ENCODE results near the gene NFIX. TPM values are rescaled to one million over a fixed set of nuclear protein-coding genes. Genes with fewer than 3 reads are reported as not detected.

NFIX gene
- total and polyA plus RNA-seq, 2 of the 13 experiments (the other 11 are each of a cell fraction or from before 2014, with no cell fraction given) = 3.4 to 5.4 TPM

DNA sequence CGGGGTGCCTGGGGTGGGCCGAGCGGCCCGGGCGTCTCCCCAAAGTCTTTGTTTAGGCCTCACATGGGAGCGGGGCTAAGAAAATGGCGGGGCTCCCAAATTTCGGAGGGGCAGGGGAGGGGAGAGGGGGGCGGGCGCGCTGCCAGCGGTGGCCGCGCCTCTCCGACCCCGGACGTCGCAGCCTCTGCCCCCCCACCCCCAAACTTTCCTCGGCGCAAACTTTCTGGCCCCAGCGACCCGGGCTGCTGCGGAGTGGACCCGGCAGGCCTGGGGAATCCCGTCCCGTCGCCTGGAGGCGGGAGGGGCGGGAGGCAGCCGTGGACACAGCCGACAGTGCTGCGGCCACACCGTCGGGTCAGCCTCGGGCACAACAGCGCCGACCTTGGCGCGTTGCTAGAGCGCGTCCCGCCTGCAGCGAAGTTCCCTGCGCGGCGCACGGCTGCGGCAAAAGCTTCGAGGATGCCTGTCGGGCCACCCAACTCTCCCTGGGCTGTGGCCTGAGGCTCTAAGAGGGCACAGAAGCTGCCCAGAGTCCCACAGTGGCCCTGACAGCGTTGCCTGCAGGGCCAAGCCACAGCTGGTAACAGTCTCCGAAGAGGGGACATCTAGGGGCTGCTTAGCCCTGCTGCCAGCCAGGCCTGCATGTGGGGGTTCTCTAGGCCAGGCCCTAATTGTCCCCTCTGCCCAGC, 1.3 kb downstream of the NFIX start (continued):
- no peak for TF ChIP-seq BRCA1 (CRISPR knock-in tag; IDR thresholded peaks at IDR 0.05)
- peak; percentile 74 for TF ChIP-seq HNRNPLL (IDR thresholded peaks at IDR 0.05; ENCODE audit: low read depth, low read length, poor library complexity, severe bottlenecking)
- TF ChIP-seq SOX6 (IDR thresholded peaks at IDR 0.05) = no peak
- no peak for TF ChIP-seq SOX6 (CRISPR knock-in tag; IDR thresholded peaks at IDR 0.05)
- no peak for TF ChIP-seq YY1 (IDR thresholded peaks at IDR 0.05; ENCODE audit: insufficient read depth, insufficient replicate concordance, low read depth, low read length)
- no peak; the same call in 1 of the 2 replicates for TF ChIP-seq ZFP90 (CRISPR knock-in tag; IDR thresholded peaks at IDR 0.05; ENCODE audit: borderline replicate concordance)
- TF ChIP-seq PREB (CRISPR knock-in tag; IDR thresholded peaks at IDR 0.05) = no peak
- TF ChIP-seq PPARG (CRISPR knock-in tag; conservative IDR thresholded peaks at IDR 0.05) = no peak
- TF ChIP-seq, protein P1, sequence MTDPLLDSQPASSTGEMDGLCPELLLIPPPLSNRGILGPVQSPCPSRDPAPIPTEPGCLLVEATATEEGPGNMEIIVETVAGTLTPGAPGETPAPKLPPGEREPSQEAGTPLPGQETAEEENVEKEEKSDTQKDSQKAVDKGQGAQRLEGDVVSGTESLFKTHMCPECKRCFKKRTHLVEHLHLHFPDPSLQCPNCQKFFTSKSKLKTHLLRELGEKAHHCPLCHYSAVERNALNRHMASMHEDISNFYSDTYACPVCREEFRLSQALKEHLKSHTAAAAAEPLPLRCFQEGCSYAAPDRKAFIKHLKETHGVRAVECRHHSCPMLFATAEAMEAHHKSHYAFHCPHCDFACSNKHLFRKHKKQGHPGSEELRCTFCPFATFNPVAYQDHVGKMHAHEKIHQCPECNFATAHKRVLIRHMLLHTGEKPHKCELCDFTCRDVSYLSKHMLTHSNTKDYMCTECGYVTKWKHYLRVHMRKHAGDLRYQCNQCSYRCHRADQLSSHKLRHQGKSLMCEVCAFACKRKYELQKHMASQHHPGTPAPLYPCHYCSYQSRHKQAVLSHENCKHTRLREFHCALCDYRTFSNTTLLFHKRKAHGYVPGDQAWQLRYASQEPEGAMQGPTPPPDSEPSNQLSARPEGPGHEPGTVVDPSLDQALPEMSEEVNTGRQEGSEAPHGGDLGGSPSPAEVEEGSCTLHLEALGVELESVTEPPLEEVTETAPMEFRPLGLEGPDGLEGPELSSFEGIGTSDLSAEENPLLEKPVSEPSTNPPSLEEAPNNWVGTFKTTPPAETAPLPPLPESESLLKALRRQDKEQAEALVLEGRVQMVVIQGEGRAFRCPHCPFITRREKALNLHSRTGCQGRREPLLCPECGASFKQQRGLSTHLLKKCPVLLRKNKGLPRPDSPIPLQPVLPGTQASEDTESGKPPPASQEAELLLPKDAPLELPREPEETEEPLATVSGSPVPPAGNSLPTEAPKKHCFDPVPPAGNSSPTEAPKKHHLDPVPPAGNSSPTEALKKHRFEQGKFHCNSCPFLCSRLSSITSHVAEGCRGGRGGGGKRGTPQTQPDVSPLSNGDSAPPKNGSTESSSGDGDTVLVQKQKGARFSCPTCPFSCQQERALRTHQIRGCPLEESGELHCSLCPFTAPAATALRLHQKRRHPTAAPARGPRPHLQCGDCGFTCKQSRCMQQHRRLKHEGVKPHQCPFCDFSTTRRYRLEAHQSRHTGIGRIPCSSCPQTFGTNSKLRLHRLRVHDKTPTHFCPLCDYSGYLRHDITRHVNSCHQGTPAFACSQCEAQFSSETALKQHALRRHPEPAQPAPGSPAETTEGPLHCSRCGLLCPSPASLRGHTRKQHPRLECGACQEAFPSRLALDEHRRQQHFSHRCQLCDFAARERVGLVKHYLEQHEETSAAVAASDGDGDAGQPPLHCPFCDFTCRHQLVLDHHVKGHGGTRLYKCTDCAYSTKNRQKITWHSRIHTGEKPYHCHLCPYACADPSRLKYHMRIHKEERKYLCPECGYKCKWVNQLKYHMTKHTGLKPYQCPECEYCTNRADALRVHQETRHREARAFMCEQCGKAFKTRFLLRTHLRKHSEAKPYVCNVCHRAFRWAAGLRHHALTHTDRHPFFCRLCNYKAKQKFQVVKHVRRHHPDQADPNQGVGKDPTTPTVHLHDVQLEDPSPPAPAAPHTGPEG (CRISPR knock-in tag; IDR thresholded peaks at IDR 0.05) = no peak
- TF ChIP-seq, protein P2, sequence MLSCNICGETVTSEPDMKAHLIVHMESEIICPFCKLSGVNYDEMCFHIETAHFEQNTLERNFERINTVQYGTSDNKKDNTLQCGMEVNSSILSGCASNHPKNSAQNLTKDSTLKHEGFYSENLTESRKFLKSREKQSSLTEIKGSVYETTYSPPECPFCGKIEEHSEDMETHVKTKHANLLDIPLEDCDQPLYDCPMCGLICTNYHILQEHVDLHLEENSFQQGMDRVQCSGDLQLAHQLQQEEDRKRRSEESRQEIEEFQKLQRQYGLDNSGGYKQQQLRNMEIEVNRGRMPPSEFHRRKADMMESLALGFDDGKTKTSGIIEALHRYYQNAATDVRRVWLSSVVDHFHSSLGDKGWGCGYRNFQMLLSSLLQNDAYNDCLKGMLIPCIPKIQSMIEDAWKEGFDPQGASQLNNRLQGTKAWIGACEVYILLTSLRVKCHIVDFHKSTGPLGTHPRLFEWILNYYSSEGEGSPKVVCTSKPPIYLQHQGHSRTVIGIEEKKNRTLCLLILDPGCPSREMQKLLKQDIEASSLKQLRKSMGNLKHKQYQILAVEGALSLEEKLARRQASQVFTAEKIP (CRISPR knock-in tag; IDR thresholded peaks at IDR 0.05; ENCODE audit: borderline replicate concordance) = no peak
- TF ChIP-seq PLRG1 (conservative IDR thresholded peaks at IDR 0.05) = no peak
- no peak for TF ChIP-seq MED13 (CRISPR knock-in tag; IDR thresholded peaks at IDR 0.05)
- TF ChIP-seq ZEB1 (IDR thresholded peaks at IDR 0.05; ENCODE audit: insufficient replicate concordance, low read depth) = no peak
- no peak for TF ChIP-seq ZNF790 (CRISPR knock-in tag; IDR thresholded peaks at IDR 0.05; ENCODE audit: borderline replicate concordance)
- no peak for TF ChIP-seq HNF4A (CRISPR knock-in tag; IDR thresholded peaks at IDR 0.05)
- no peak for TF ChIP-seq TSC22D2 (CRISPR knock-in tag; IDR thresholded peaks at IDR 0.05; ENCODE audit: borderline replicate concordance)
- TF ChIP-seq, protein P3, sequence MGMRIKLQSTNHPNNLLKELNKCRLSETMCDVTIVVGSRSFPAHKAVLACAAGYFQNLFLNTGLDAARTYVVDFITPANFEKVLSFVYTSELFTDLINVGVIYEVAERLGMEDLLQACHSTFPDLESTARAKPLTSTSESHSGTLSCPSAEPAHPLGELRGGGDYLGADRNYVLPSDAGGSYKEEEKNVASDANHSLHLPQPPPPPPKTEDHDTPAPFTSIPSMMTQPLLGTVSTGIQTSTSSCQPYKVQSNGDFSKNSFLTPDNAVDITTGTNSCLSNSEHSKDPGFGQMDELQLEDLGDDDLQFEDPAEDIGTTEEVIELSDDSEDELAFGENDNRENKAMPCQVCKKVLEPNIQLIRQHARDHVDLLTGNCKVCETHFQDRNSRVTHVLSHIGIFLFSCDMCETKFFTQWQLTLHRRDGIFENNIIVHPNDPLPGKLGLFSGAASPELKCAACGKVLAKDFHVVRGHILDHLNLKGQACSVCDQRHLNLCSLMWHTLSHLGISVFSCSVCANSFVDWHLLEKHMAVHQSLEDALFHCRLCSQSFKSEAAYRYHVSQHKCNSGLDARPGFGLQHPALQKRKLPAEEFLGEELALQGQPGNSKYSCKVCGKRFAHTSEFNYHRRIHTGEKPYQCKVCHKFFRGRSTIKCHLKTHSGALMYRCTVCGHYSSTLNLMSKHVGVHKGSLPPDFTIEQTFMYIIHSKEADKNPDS (CRISPR knock-in tag; IDR thresholded peaks at IDR 0.05) = no peak
- TF ChIP-seq ZNF264 (CRISPR knock-in tag; IDR thresholded peaks at IDR 0.05) = no peak
- TF ChIP-seq SNRNP70 (IDR thresholded peaks at IDR 0.05; ENCODE audit: low read depth, low read length) = no peak
- no peak for TF ChIP-seq ZNF432 (CRISPR knock-in tag; IDR thresholded peaks at IDR 0.05; ENCODE audit: borderline replicate concordance)
